ENCODE measurements around the gene FAM185A.
"Not testable (repeated sequence)": the region's sequence is repeated elsewhere in the genome, so short reads cannot be mapped to it uniquely, and the experiment has no call there.

- TF ChIP-seq GABPA (IDR thresholded peaks at IDR 0.05; ENCODE audit: low read depth); USF1 (IDR thresholded peaks at IDR 0.05; ENCODE audit: borderline replicate concordance, low read depth); TAF1 (IDR thresholded peaks at IDR 0.05; ENCODE audit: borderline replicate concordance, low read depth, low read length); YY1 (IDR thresholded peaks at IDR 0.05; ENCODE audit: low read depth); CTCF (IDR thresholded peaks at IDR 0.05); NRF1 (IDR thresholded peaks at IDR 0.05; ENCODE audit: low read depth, low read length); RCOR1 (IDR thresholded peaks at IDR 0.05; ENCODE audit: low read length); SMC3 (IDR thresholded peaks at IDR 0.05; ENCODE audit: low read depth, low read length): not testable (repeated sequence)
- TF ChIP-seq, protein P1, sequence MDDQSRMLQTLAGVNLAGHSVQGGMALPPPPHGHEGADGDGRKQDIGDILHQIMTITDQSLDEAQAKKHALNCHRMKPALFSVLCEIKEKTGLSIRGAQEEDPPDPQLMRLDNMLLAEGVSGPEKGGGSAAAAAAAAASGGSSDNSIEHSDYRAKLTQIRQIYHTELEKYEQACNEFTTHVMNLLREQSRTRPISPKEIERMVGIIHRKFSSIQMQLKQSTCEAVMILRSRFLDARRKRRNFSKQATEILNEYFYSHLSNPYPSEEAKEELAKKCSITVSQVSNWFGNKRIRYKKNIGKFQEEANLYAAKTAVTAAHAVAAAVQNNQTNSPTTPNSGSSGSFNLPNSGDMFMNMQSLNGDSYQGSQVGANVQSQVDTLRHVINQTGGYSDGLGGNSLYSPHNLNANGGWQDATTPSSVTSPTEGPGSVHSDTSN (IDR thresholded peaks at IDR 0.05), result not testable (repeated sequence)
These were observed 33.9 kb upstream of the FAM185A start for GRCh38 chr7:102714774-102715522.

Measured in SK-N-SH (cell line).